ENCODE data around the gene SDK2.

SDK2 gene

DNA sequence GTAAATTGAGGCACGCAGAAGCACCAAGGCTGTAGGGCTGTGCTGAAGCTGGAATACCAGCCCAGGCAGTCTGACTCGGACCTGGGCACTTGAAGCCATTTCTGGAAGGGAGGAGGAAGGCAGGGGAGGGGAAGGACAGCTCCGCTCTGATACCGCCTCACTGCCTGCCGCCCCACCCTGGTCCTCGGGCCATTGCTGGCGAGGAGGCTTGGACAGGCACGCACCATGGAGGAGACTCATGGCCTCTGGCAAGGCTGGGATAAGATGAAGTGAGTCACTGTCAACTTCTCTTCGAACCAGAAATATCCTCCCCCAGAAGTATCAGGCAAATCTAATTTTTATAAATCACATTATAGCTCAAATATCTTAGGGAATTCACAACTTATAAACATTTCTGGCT lies 81.3 kb downstream of the SDK2 start:
- in situ Hi-C loops (cut with MboI; ENCODE audit: low pct_unique_long_range_greater_than_20kb, low sequenced_read_pairs, unreplicated experiment), result no loop called here
- no peak for DNase-seq (ENCODE audit: low spot score)
- TF ChIP-seq, protein P1, sequence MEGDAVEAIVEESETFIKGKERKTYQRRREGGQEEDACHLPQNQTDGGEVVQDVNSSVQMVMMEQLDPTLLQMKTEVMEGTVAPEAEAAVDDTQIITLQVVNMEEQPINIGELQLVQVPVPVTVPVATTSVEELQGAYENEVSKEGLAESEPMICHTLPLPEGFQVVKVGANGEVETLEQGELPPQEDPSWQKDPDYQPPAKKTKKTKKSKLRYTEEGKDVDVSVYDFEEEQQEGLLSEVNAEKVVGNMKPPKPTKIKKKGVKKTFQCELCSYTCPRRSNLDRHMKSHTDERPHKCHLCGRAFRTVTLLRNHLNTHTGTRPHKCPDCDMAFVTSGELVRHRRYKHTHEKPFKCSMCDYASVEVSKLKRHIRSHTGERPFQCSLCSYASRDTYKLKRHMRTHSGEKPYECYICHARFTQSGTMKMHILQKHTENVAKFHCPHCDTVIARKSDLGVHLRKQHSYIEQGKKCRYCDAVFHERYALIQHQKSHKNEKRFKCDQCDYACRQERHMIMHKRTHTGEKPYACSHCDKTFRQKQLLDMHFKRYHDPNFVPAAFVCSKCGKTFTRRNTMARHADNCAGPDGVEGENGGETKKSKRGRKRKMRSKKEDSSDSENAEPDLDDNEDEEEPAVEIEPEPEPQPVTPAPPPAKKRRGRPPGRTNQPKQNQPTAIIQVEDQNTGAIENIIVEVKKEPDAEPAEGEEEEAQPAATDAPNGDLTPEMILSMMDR (IDR thresholded peaks at IDR 0.05; ENCODE audit: extremely low read depth, insufficient read depth, missing control alignments), result no peak

DNA sequence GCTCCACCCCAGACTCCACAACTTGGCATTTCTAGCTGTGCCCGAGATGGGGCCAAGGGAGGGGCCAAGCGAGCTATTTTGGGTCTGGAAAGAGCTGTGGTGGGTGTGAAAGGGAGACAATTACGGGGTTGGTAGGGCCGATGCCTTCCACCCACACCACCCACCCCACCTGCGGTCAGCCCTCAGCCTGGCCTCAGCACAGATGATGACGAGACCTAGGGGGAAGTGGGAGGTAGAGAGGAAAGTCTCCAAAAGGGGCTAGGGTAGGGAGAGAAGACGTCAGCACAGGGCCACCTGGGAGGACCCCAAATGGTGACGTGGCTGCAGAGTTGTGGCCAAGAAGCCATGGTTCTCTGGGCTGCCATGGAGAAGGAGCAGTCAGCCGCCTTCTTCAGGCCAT lies 83.1 kb downstream of the SDK2 start:
- DNase-seq (ENCODE audit: low spot score), result no peak
- in situ Hi-C loops (cut with MboI; ENCODE audit: low pct_unique_long_range_greater_than_20kb, low sequenced_read_pairs, unreplicated experiment), result no loop called here
- TF ChIP-seq, protein P1 (IDR thresholded peaks at IDR 0.05; ENCODE audit: extremely low read depth, insufficient read depth, missing control alignments), result no peak

DNA sequence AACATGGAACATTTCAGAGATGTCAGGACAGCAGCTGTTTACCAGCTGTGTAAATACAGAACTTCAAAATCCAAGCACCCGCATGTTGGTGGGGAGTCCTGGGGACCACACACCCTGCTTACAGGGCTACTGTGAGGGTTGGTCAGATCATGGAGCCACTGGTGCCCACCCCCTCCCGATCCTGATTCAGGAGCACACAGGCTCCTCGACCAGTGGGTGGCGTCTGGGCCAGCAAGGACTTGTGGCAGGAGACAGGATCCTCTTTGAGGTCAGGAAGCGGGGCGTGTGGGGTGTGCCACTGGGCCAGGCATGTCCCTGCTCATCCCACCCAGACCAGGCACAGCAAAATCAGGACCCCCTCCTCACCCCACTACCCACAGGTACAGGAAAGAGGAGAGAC lies 83.6 kb downstream of the SDK2 start:
- DNase-seq (ENCODE audit: low spot score), result no peak
- TF ChIP-seq, protein P1 (IDR thresholded peaks at IDR 0.05; ENCODE audit: extremely low read depth, insufficient read depth, missing control alignments), result no peak
- in situ Hi-C loops (cut with MboI; ENCODE audit: low pct_unique_long_range_greater_than_20kb, low sequenced_read_pairs, unreplicated experiment), result no loop called here

DNA sequence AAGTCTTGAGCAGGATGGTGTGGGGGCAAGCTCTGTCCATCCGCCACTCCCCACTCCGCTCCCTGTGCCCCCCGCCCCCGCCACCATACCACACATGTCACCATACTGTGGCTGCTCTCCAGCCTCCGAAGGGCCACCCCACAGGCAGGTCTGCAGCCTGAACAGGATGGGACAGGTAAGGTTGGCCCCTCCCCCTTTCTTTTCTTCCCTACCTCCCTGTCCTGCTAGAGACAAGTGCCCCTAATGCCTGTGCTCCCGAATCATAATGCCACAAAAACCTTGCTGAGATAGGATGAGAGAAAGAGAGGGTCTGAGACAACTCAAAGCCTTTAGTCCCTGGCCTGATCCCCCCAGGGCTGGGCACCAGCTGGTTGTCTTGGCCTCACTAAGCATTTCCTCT lies 84.7 kb downstream of the SDK2 start:
- TF ChIP-seq, protein P1 (IDR thresholded peaks at IDR 0.05; ENCODE audit: extremely low read depth, insufficient read depth, missing control alignments), result no peak
- in situ Hi-C loops (cut with MboI; ENCODE audit: low pct_unique_long_range_greater_than_20kb, low sequenced_read_pairs, unreplicated experiment), result no loop called here
- no peak for DNase-seq (ENCODE audit: low spot score)

DNA sequence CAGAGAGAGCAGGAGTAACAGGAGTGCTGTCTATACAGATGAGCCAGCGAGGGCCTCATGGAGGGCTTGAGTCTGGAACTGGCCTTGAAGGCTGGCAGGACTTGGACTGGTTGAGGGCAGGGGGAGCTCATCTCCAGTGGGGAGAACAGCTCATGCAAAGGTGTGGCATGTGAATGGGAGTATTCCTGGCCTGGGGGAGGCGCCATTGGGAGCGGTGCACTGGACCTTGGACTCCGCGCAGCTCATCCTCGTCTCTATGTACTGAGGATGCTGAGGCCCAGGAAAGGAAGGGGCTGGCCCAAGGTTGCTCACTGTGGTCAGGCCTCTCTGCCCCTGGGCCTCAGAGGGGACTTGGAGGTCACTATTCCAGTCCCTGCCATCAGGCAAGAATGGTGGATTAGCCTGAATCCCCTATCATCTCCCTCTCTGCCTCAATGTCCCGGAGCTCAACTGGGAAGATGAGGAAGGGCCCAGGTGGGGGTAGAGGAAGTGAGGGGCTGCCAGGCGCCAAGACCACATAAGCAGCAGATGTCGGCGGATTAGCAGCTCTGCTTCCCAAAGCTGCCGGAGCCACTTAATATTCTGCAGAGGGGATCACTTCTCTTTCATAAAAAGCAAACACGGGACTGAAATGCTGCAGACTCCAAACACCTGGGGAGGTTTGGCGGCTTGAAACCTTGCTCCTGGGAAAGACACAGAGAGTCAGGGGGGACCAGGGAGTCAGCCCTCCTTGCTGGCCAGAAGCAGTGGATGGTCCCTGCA lies 88.9 kb downstream of the SDK2 start:
- DNase-seq (ENCODE audit: low spot score), result no peak
- TF ChIP-seq, protein P1 (IDR thresholded peaks at IDR 0.05; ENCODE audit: extremely low read depth, insufficient read depth, missing control alignments), result no peak
- in situ Hi-C loops (cut with MboI; ENCODE audit: low pct_unique_long_range_greater_than_20kb, low sequenced_read_pairs, unreplicated experiment), result no loop called here

DNA sequence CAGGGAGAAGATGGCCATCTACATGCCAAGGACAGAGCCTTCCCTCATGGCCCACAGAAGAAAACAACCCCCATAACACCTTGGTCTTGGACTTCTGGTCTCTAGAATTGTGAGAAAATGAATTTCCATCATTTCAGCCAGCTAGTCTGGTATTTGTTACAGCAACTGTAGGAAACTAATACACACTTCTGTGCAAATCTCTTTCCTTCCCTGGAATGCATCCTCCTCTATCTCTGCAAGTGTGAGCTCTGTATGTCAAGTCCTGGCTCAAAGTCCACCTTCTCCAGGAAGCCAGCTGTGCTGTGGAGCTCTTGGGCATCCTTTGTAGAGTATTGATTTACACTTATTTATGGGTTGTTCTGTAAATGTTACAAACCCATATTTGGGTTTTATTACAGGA lies 89.7 kb downstream of the SDK2 start:
- TF ChIP-seq, protein P1 (IDR thresholded peaks at IDR 0.05; ENCODE audit: extremely low read depth, insufficient read depth, missing control alignments), result no peak
- no peak for DNase-seq (ENCODE audit: low spot score)
- in situ Hi-C loops (cut with MboI; ENCODE audit: low pct_unique_long_range_greater_than_20kb, low sequenced_read_pairs, unreplicated experiment), result no loop called here

Measured in GM13977 (cell line).